HG03045 (cell line): ENCODE data around the gene DRAM2.

Experiments
- ATAC-seq: cut with Tn5 transposase; IDR thresholded peaks from one replicate; pipeline ENCODE4 v1.9.1; 2021; ENCODE audit warnings: mild to moderate bottlenecking, moderate library complexity; ENCODE audit not compliant: unreplicated experiment

Gene DRAM2

GRCh38 chr1:111139956-111140679 is at the start of gene DRAM2, which contains the start of gene CEPT1:
TSS of gene DRAM2 (minus strand) at chr1:111140093. CDS start at chr1:111131554, 8,539 bp downstream.
TSS of gene CEPT1 (plus strand) at chr1:111140223. CDS start at chr1:111147715, 7,492 bp downstream.
- ATAC-seq: peak; percentile 74

GRCh38 chr1:111184663-111185062 is 44.8 kb upstream of the DRAM2 start:
- ATAC-seq: no peak

- ATAC-seq: no peak
Observed at GRCh38 chr1:111183308-111184069, 43.6 kb upstream of the DRAM2 start.

GRCh38 chr1:111182052-111182451 is 42.2 kb upstream of the DRAM2 start:
- no peak for ATAC-seq

GRCh38 chr1:111179968-111180533 is 40.2 kb upstream of the DRAM2 start:
- ATAC-seq: no peak

GRCh38 chr1:111176678-111177077 is 36.8 kb upstream of the DRAM2 start:
- no peak for ATAC-seq

- no peak for ATAC-seq
Observed at GRCh38 chr1:111175349-111175748, 35.5 kb upstream of the DRAM2 start.

- ATAC-seq: no peak
Observed at GRCh38 chr1:111174070-111174469, 34.2 kb upstream of the DRAM2 start.

- ATAC-seq: no peak
Observed at GRCh38 chr1:111172463-111172862, 32.6 kb upstream of the DRAM2 start.

GRCh38 chr1:111164151-111164550 is 24.3 kb upstream of the DRAM2 start:
- ATAC-seq: no peak

- no peak for ATAC-seq
Observed at GRCh38 chr1:111163363-111163762, 23.5 kb upstream of the DRAM2 start.

GRCh38 chr1:111162488-111162880 is 22.6 kb upstream of the DRAM2 start:
- no peak for ATAC-seq

GRCh38 chr1:111161843-111162487 is 22.1 kb upstream of the DRAM2 start:
- no peak for ATAC-seq

- no peak for ATAC-seq
Observed at GRCh38 chr1:111157431-111157830, 17.5 kb upstream of the DRAM2 start.

- no peak for ATAC-seq
Observed at GRCh38 chr1:111154021-111154999, 14.4 kb upstream of the DRAM2 start.

- ATAC-seq: no peak
Observed at GRCh38 chr1:111151838-111152237, 11.9 kb upstream of the DRAM2 start.

GRCh38 chr1:111148376-111148881 is 8.5 kb upstream of the DRAM2 start:
- no peak for ATAC-seq

- ATAC-seq: no peak
Observed at GRCh38 chr1:111147948-111148347, 8.1 kb upstream of the DRAM2 start.

- no peak for ATAC-seq
Observed at GRCh38 chr1:111145963-111146768, 6.3 kb upstream of the DRAM2 start.
